Uterus (tissue), 2 donors: ENCODE results near the gene DENND1A.

Source experiments
- CTCF ChIP-seq, 4 experiments: fragments of 200-600 bp in 2 of 4; fragments of 450-650 bp in 2 of 4; sonication (generic) in 2 of 4; IDR thresholded peaks; one replicate each; pipeline ENCODE4 v1.5.1; 2016 to 2019; ENCODE audit warnings: antibody characterized with exemption in 4 of 4, mild to moderate bottlenecking in 2 of 4, moderate library complexity in 1 of 4
- POLR2A ChIP-seq, 2 donors: fragments of 450-650 bp; IDR thresholded peaks; one replicate each; pipeline ENCODE4 v1.6.1; 2016; ENCODE audit warnings: antibody characterized with exemption in 2 of 2, mild to moderate bottlenecking in 1 of 2, moderate library complexity in 1 of 2

DNA sequence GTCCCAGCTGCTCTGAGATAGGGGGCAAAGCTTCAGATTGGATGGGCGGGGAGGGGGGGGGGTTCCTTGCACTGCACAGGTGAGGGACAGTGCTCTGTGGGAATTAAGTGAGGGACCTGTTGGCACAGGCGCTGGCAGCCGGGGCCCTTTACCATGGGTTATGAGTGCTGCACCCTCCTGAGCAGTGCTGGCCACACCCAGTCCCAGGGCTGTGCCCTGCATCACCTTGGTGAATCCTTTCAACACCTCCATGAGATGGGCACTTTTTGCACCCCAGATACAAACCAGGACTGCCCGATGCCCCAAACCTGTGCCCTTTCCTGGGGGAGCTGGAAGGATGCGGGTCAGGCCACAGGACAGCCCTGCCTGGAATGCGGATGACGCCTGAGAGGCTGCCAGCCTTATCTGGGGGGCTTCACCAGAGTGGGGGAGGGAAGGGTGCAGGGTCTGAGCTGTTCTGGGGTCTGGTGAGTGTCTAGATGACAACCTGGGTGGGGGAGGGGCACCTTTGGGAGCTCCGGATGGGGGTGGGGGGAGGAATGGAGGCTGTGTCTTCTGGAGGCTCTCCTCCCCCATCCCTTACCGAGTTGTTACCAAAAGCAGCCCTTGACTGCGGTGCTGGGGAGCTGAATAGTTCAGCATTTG is 568.7 kb downstream of the DENND1A start:
- TF ChIP-seq POLR2A (IDR thresholded peaks at IDR 0.05) = no peak
- no peak for TF ChIP-seq CTCF (IDR thresholded peaks at IDR 0.05)
